Endothelial cell of umbilical vein (primary cell): ENCODE results near the gene TEX11. TPM values are rescaled to one million over a fixed set of nuclear protein-coding genes. Genes with fewer than 3 reads are reported as not detected.
A peak's percentile ranks its signal among the peaks of the same experiment; 100 is the strongest.

Source experiments
- BruUV-seq: library from RNA; stranded (reverse); fragments of 400-500 nt; replicated peaks from 2 replicates; lab custom pipeline; 2021; lab: Mats Ljungman, UMichigan
- CTCF ChIA-PET: fragments of 300-600, 350-600 bp; sonication (Branson Sonifier 250); formaldehyde crosslinking; loops from one replicate; lab custom pipeline; 2021; ENCODE audit warnings: antibody characterized with exemption, inconsistent platforms; lab: Charles Lee
- POLR2A ChIA-PET: fragments of 300-600, 350-600 bp; sonication (Branson Sonifier 250); formaldehyde crosslinking; loops from one replicate; lab custom pipeline; 2021; ENCODE audit warnings: antibody characterized with exemption, inconsistent platforms; lab: Charles Lee
- DNase-seq: peaks from one replicate; pipeline ENCODE4 v3.0.0-alpha.2; 2011; ENCODE audit warnings: low read depth, low spot score
- FAIRE-seq: peaks from 2 replicates; lab custom pipeline; 2011; peaks lifted over from hg19 to GRCh38; lab: Jason Lieb, UNC
- H2AFZ ChIP-seq: 2 replicates; pipeline ENCODE4 v1.6.0; 2012; ENCODE audit warnings: low read depth, low read length, control low read depth, inconsistent platforms
- H3K27ac ChIP-seq: 2 replicates; pipeline ENCODE4 v1.5.1; 2011; ENCODE audit warnings: low read depth, mild to moderate bottlenecking, control low read depth, low read length, moderate library complexity; ENCODE audit not compliant: insufficient read depth
- H3K27me3 ChIP-seq, 2 experiments: 2 replicates each; pipeline versions ENCODE4 v1.6.0 to v1.6.1; 2011; ENCODE audit warnings: low read length in 2 of 2, mixed read lengths in 1 of 2; ENCODE audit not compliant: control insufficient read depth in 2 of 2, insufficient read depth in 2 of 2
- H3K36me3 ChIP-seq, 2 experiments: 2 replicates in 1 of 2; 3 replicates in 1 of 2; pipeline ENCODE4 v1.5.1; 2011; ENCODE audit warnings: low read length in 2 of 2, mild to moderate bottlenecking in 1 of 2, moderate library complexity in 1 of 2; ENCODE audit not compliant: control insufficient read depth in 2 of 2, insufficient read depth in 2 of 2; ENCODE audit errors: extremely low read depth in 1 of 2
- H3K4me1 ChIP-seq: 3 replicates; pipeline ENCODE4 v1.5.1; 2011; ENCODE audit warnings: mild to moderate bottlenecking, low read length; ENCODE audit not compliant: control insufficient read depth, insufficient read depth; ENCODE audit errors: extremely low read depth
- H3K4me2 ChIP-seq: 2 replicates; pipeline ENCODE4 v1.6.1; 2011; ENCODE audit warnings: low read length, control low read depth, mixed read lengths; ENCODE audit not compliant: insufficient read depth
- H3K4me3 ChIP-seq, 3 experiments: fragments of 200-600 bp in 1 of 3; sonication (generic), shearing (Covaris generic) in 1 of 3; replicated peaks in 1 of 3; 2 replicates each; pipeline ENCODE4 v1.5.1; 2011 to 2016; ENCODE audit warnings: control low read depth in 3 of 3, low read length in 3 of 3, mild to moderate bottlenecking in 2 of 3, inconsistent platforms in 1 of 3, low read depth in 1 of 3, moderate library complexity in 1 of 3; ENCODE audit not compliant: insufficient read depth in 1 of 3
- H3K79me2 ChIP-seq: 2 replicates; pipeline ENCODE4 v1.6.0; 2012; ENCODE audit warnings: low read length, inconsistent platforms; ENCODE audit not compliant: control insufficient read depth, insufficient read depth
- H3K9ac ChIP-seq: replicated peaks from 2 replicates; pipeline ENCODE3; 2011; ENCODE audit warnings: low read length, control low read depth; ENCODE audit not compliant: insufficient read depth; ENCODE audit errors: extremely low read depth
- H3K9me1 ChIP-seq: replicated peaks from 3 replicates; pipeline ENCODE4 v1.6.0; 2011; ENCODE audit warnings: mild to moderate bottlenecking, low read length; ENCODE audit not compliant: control insufficient read depth, insufficient read depth; ENCODE audit errors: extremely low read depth
- H3K9me3 ChIP-seq: replicated peaks from 2 replicates; pipeline ENCODE4 v1.5.1; 2012; ENCODE audit warnings: low read length, inconsistent platforms; ENCODE audit not compliant: control insufficient read depth, insufficient read depth
- H4K20me1 ChIP-seq: replicated peaks from 2 replicates; pipeline ENCODE3; 2011; ENCODE audit warnings: mild to moderate bottlenecking, low read length; ENCODE audit not compliant: control insufficient read depth, insufficient read depth; ENCODE audit errors: extremely low read depth
- EZH2 ChIP-seq: IDR thresholded peaks from 2 replicates; pipeline ENCODE4 v1.6.1; 2012; ENCODE audit warnings: borderline replicate concordance, low read depth, mild to moderate bottlenecking, moderate library complexity, low read length, inconsistent platforms; ENCODE audit not compliant: severe bottlenecking
- FOS ChIP-seq: IDR thresholded peaks from 2 replicates; pipeline ENCODE4 v1.6.1; 2011; ENCODE audit warnings: mild to moderate bottlenecking, low read length, moderate library complexity, borderline replicate concordance; ENCODE audit not compliant: insufficient read depth
- GATA2 ChIP-seq: IDR thresholded peaks from 2 replicates; pipeline ENCODE4 v1.7.0; 2011; ENCODE audit warnings: low read depth, mild to moderate bottlenecking, moderate library complexity, mixed read lengths, low read length; ENCODE audit not compliant: insufficient read length, insufficient read depth
- JUN ChIP-seq: IDR thresholded peaks from 2 replicates; pipeline ENCODE4 v1.6.1; 2011; ENCODE audit warnings: borderline replicate concordance, low read depth; ENCODE audit not compliant: insufficient read length, insufficient read depth
- MYC ChIP-seq: IDR thresholded peaks from one replicate; pipeline ENCODE4 v1.6.1; 2011; ENCODE audit warnings: mild to moderate bottlenecking, low read depth, low read length
- POLR2A ChIP-seq: IDR thresholded peaks from 2 replicates; pipeline ENCODE4 v1.6.1; 2012; ENCODE audit warnings: low read depth, mild to moderate bottlenecking, control low read depth, low read length
- POLR2AphosphoS5 ChIP-seq: IDR thresholded peaks from 2 replicates; pipeline ENCODE4 v1.6.1; 2012; ENCODE audit warnings: low read depth, mild to moderate bottlenecking, control low read depth, low read length, moderate library complexity; ENCODE audit not compliant: insufficient read depth
- dilution Hi-C: fragments of 300-500 bp; cut with MboI; formaldehyde crosslinking; loops from one replicate; pipeline ENCODE4 v1.15.0; 2019; ENCODE audit warnings: low sequenced_read_pairs; ENCODE audit not compliant: extremely low pct_ligation_motif_present
- intact Hi-C: fragments of 100-400 bp; cut with micrococcal nuclease; formaldehyde crosslinking; loops from one replicate; pipeline ENCODE4 v1.10.0; 2022
- polyA plus RNA-seq, 4 experiments: library from polyadenylated mRNA; depleted of rRNA in 3 of 4; stranded (reverse) in 3 of 4; unstranded in 1 of 4; fragments of >200 nt; gene quantifications; 2 replicates each; pipeline versions ENCODE4 v1.2.1 to v1.2.3, GENCODE V29; 2011 to 2012; ENCODE audit warnings: missing spikeins in 1 of 4
- total RNA-seq: library from RNA; stranded (reverse); gene quantifications from 2 replicates; pipeline ENCODE4 v1.2.3, GENCODE V29; 2021
- TF ChIP-seq, protein P1 (sequence below), 2 donors: IDR thresholded peaks; 1 replicate in 1 of 2; 2 replicates in 1 of 2; pipeline ENCODE4 v1.5.1; 2011; ENCODE audit warnings: low read length in 2 of 2, mild to moderate bottlenecking in 2 of 2, moderate library complexity in 2 of 2, control low read depth in 1 of 2, inconsistent platforms in 1 of 2, low read depth in 1 of 2; ENCODE audit not compliant: insufficient read depth in 1 of 2; ENCODE audit errors: extremely low read depth in 1 of 2
- TF ChIP-seq, protein P2 (sequence below): IDR thresholded peaks from 2 replicates; pipeline ENCODE4 v1.6.1; 2011; ENCODE audit not compliant: insufficient read depth, insufficient read length

The TEX11 gene
- total and polyA plus RNA-seq, 2 donors (not counting 3 experiments of a cell fraction or from before 2014, with no cell fraction given), result not detected

DNA sequence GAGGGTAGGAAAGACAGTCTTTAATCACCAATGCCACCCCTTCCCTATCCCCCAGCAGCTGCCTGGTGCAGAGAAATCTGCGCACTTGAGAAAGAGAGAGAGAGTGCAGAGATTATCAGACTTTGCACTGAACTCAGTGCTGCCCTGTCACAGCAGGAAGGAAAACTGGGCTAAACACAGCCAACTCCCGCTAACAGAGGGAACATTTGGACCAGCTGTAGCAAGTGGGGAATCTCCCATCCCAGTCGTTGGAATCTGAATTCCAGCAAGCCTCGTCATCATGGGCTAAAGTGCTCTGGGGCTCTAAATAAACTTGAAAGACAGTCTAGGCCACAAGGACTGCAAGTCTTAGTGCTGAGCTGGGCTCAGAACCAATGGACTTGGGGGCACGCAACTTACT is 295.2 kb downstream of the TEX11 start:
- H2AFZ ChIP-seq, result no peak overlapping the region
- TF ChIP-seq FOS (no peak), JUN (no peak), GATA2 (no peak), POLR2AphosphoS5 (no peak)
- TF ChIP-seq, protein P1, sequence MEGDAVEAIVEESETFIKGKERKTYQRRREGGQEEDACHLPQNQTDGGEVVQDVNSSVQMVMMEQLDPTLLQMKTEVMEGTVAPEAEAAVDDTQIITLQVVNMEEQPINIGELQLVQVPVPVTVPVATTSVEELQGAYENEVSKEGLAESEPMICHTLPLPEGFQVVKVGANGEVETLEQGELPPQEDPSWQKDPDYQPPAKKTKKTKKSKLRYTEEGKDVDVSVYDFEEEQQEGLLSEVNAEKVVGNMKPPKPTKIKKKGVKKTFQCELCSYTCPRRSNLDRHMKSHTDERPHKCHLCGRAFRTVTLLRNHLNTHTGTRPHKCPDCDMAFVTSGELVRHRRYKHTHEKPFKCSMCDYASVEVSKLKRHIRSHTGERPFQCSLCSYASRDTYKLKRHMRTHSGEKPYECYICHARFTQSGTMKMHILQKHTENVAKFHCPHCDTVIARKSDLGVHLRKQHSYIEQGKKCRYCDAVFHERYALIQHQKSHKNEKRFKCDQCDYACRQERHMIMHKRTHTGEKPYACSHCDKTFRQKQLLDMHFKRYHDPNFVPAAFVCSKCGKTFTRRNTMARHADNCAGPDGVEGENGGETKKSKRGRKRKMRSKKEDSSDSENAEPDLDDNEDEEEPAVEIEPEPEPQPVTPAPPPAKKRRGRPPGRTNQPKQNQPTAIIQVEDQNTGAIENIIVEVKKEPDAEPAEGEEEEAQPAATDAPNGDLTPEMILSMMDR (IDR thresholded peaks at IDR 0.05; ENCODE audit: extremely low read depth in 1 of 2, insufficient read depth in 1 of 2, low read depth in 1 of 2, low read length in 2 of 2), result no peak
- intact Hi-C loops, result no loop called here
- no peaks in the 10 kb centered on the region for H4K20me1 ChIP-seq
- no peak overlapping the region for H3K9ac ChIP-seq
- ChIA-PET CTCF (no interaction called here), POLR2A (no interaction called here)
- dilution Hi-C loops, result no loop called here
- H3K9me1 ChIP-seq, result no peaks in the 10 kb centered on the region
- H3K4me1 ChIP-seq, result no peaks in the 10 kb centered on the region
- no peaks in the 10 kb centered on the region for H3K79me2 ChIP-seq
- DNase-seq (no peak), FAIRE-seq (no peak)
- no peak overlapping the region for H3K4me2 ChIP-seq
- no peaks in the 10 kb centered on the region for H3K27me3 ChIP-seq
- no peaks in the 10 kb centered on the region for H3K36me3 ChIP-seq
- no peaks in the 10 kb centered on the region for H3K9me3 ChIP-seq
- no TSS peak for BruUV-seq
- H3K4me3 ChIP-seq, result no peak overlapping the region
- no peak overlapping the region for H3K27ac ChIP-seq

DNA sequence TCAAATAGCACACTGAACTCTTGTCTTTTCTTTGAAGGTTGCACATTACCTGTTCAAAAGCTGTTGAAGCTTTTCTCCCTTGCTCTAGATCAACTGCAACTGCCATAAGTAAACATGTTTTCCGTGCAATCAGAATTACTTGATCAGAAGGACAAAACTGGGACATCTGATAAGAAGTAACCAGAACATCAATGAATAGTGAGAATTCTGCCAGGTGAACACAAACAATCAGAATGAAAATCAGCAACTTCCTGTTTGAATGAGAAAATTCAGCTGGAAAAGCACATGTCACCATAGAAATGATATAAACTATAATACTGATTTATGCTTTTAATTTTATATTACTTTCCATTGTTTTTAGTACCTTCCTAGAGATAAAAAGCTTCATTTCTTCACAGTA is 303.2 kb downstream of the TEX11 start:
- no peak overlapping the region for H3K4me3 ChIP-seq
- intact Hi-C loops, result no loop called here
- H3K27ac ChIP-seq, result no peak overlapping the region
- DNase-seq (no peak), FAIRE-seq (peak; percentile 8)
- H3K79me2 ChIP-seq, result no peaks in the 10 kb centered on the region
- H2AFZ ChIP-seq, result no peak overlapping the region
- H3K9me1 ChIP-seq, result no peaks in the 10 kb centered on the region
- CTCF ChIA-PET, result no interaction called here
- no peaks in the 10 kb centered on the region for H3K4me1 ChIP-seq
- H3K9me3 ChIP-seq, result no peaks in the 10 kb centered on the region
- H3K4me2 ChIP-seq, result no peak overlapping the region
- H3K9ac ChIP-seq, result no peak overlapping the region
- BruUV-seq, result no TSS peak
- no peaks in the 10 kb centered on the region for H3K36me3 ChIP-seq
- no peaks in the 10 kb centered on the region for H3K27me3 ChIP-seq
- dilution Hi-C loops, result no loop called here
- TF ChIP-seq EZH2, result no peak
- no peak for TF ChIP-seq POLR2A
- no peak for TF ChIP-seq MYC
- TF ChIP-seq GATA2, result no peak
- no peak for TF ChIP-seq FOS
- TF ChIP-seq, protein P1 (IDR thresholded peaks at IDR 0.05; ENCODE audit: extremely low read depth in 1 of 2, insufficient read depth in 1 of 2, low read depth in 1 of 2, low read length in 2 of 2), result no peak
- TF ChIP-seq, protein P2, sequence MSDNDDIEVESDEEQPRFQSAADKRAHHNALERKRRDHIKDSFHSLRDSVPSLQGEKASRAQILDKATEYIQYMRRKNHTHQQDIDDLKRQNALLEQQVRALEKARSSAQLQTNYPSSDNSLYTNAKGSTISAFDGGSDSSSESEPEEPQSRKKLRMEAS, result no peak
- TF ChIP-seq POLR2AphosphoS5, result no peak
- TF ChIP-seq JUN, result no peak
- POLR2A ChIA-PET, result no interaction called here
- H4K20me1 ChIP-seq, result no peaks in the 10 kb centered on the region
